Measurements from ENCODE around the gene CEP126.

Gene CEP126

DNA sequence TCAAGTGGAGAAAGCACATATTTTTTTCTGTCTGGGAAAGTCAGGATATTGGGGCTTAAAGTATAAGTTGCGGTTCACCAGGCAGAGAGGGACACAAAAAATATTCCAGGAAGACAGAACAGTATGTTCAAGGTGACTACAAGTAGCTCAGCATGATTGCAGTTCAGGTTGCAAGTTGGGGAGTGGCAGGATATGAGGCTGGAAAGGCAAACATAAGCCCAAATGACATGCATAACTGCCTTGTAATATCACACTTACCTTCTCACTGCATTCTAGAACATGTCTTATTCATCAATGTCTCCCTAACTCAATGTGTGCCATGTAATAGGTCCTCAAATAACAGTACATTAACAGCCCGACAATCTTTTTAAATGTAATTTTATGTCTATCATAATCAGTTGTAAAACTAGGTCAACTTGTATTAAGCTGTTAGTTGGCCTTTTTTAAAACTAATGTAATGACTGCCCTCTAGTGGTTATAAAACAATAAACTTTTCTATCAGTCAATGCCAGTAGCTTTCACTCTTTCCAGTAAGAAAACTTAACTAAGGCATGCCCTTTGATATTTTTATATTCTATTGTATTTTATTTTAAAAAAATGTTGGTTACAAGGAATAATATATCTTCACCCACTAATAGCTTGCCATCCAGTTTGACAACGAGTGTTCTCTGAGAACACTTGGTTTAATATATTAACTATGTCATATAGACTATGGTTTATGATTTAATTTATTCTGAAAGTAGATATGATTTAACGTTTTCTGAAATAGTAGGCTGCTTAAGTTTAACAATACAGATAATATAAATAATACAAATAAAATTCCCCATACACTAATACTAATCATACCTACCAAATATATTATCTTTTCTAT lies 93.0 kb downstream of the CEP126 start:
- Mint-ChIP-seq H3K9me3 (no peaks in the 10 kb centered on the region), H3K27me3 (peaks cover 16 to 26% of the 10 kb centered on the region in 2 donors), H3K27ac (no peak overlapping the region), H3K4me3 (no peak overlapping the region), H3K36me3 (ENCODE audit: insufficient read depth) (peaks cover 3% of the 10 kb centered on the region), H3K4me1 (ENCODE audit: low read depth in 2 of 2) (no peaks in the 10 kb centered on the region)
- ATAC-seq (replicated peaks) (peak; percentile 49), DNase-seq (no peak)

DNA sequence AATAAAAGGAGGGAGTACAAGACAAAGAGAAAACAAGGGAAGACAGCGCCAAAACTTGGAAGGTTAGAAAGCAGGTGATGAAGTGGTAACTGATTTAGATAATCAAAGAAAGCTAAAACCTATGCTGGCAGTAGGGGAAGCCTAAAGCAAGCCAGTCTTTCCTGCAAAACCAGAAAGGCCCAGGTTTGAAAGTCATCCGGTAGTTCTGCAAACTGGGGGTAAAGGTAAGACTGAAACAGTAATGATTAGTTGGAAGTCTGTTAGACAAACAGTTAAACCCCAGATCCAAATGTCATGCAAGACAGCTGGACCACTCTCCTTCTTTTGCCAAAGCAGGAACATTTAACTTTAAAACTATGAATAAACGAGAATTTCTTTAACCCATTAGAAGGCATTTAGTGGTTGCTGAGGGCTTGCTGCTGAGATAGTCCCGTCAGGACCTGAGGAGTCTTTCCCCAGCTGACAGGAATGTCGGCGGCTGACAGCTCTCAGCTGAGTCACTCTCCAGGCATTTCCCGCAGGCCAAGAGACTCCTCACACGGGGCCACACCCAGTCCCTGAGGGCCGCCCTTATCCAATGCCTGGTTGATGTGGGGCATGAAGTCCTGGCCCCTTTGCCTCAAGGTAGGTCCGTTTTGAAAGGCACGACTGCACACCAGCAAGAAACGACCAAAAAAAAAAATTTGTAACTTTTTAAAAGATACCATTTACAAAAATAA lies 96.1 kb downstream of the CEP126 start:
- H3K27me3 Mint-ChIP-seq = peaks cover 22 to 45% of the 10 kb centered on the region in 2 donors
- H3K4me3 Mint-ChIP-seq = no peak overlapping the region
- no peaks in the 10 kb centered on the region for H3K4me1 Mint-ChIP-seq (ENCODE audit: low read depth in 2 of 2)
- DNase-seq = no peak
- H3K9me3 Mint-ChIP-seq = no peaks in the 10 kb centered on the region
- no peak overlapping the region for H3K27ac Mint-ChIP-seq
- no peak for ATAC-seq (replicated peaks)
- no peaks in the 10 kb centered on the region for H3K36me3 Mint-ChIP-seq (ENCODE audit: insufficient read depth)

DNA sequence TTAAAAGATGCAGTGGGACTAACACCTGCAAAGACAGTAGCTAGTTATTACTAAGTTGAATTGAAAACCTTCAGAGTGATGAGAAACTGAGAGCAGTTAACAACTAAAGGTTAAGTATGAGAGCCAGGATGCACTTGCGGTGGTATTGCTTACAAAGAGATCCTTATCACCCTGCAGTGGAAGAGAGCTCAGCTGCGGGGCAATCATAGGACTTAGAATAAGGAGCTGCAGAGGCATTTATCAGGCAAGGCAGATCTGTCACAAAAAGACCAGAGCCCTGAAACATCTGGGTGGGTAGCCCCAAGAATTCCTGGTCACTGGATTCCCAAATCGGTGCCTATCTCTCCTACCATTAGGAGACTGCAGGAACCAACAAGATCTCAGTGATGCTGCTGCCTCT lies 98.1 kb downstream of the CEP126 start:
- H3K27ac Mint-ChIP-seq = no peak overlapping the region
- no peak overlapping the region for H3K4me3 Mint-ChIP-seq
- ATAC-seq (replicated peaks) (no peak), DNase-seq (no peak)
- H3K27me3 Mint-ChIP-seq = peaks cover 22 to 45% of the 10 kb centered on the region in 2 donors
- H3K36me3 Mint-ChIP-seq (ENCODE audit: insufficient read depth) = no peaks in the 10 kb centered on the region
- no peaks in the 10 kb centered on the region for H3K4me1 Mint-ChIP-seq (ENCODE audit: low read depth in 2 of 2)
- no peaks in the 10 kb centered on the region for H3K9me3 Mint-ChIP-seq

DNA sequence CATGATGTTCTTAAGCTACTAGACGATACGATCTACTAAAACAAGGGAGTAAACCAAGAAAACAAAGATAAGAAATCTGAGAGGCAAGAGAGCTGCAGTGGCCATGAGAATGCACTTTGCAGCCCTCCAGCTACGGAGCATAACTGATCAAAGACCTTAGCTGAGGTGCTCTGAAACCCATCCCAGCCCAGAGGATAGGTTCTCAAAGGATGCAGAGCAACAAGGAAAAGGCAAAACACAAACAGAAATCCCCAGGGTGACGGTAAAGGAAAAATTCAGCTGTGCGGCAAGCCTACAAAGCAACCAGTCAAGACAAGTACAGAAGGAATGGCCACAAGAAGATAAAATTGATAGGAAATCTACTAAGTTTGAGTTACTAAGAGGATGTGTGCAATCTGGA lies 99.9 kb downstream of the CEP126 start:
- Mint-ChIP-seq H3K4me1 (ENCODE audit: low read depth in 2 of 2) (no peaks in the 10 kb centered on the region), H3K9me3 (no peaks in the 10 kb centered on the region), H3K36me3 (ENCODE audit: insufficient read depth) (no peaks in the 10 kb centered on the region), H3K27me3 (peaks cover 20 to 42% of the 10 kb centered on the region in 2 donors), H3K4me3 (no peak overlapping the region), H3K27ac (no peak overlapping the region)
- DNase-seq (no peak), ATAC-seq (replicated peaks) (no peak)

GRCh38 chr11:102017026-102017425 lies 102.2 kb downstream of the CEP126 start:
- ATAC-seq (replicated peaks) = no peak

GRCh38 chr11:102026217-102026616 lies 111.4 kb downstream of the CEP126 start:
- no peak for DNase-seq
- H3K27me3 Mint-ChIP-seq = peaks cover 31 to 51% of the 10 kb centered on the region in 2 donors
- no peak overlapping the region for H3K4me3 Mint-ChIP-seq
- ATAC-seq (replicated peaks) = no peak
- H3K27ac Mint-ChIP-seq = no peak overlapping the region
- no peaks in the 10 kb centered on the region for H3K36me3 Mint-ChIP-seq (ENCODE audit: insufficient read depth)
- no peaks in the 10 kb centered on the region for H3K4me1 Mint-ChIP-seq (ENCODE audit: low read depth in 2 of 2)
- no peaks in the 10 kb centered on the region for H3K9me3 Mint-ChIP-seq

More at GRCh38 chr11:102017026-102017425, 102.2 kb downstream of the CEP126 start:
- no peak for DNase-seq
- no peak overlapping the region for H3K4me3 Mint-ChIP-seq
- H3K27ac Mint-ChIP-seq = no peak overlapping the region
- H3K4me1 Mint-ChIP-seq (ENCODE audit: low read depth in 2 of 2) = no peaks in the 10 kb centered on the region
- no peaks in the 10 kb centered on the region for H3K9me3 Mint-ChIP-seq
- H3K27me3 Mint-ChIP-seq = peaks cover 12 to 27% of the 10 kb centered on the region in 2 donors
- no peaks in the 10 kb centered on the region for H3K36me3 Mint-ChIP-seq (ENCODE audit: insufficient read depth)

GRCh38 chr11:102026959-102027358 lies 112.1 kb downstream of the CEP126 start:
- no peaks in the 10 kb centered on the region for H3K36me3 Mint-ChIP-seq (ENCODE audit: insufficient read depth)
- ATAC-seq (replicated peaks) (no peak), DNase-seq (no peak)
- H3K27ac Mint-ChIP-seq = no peak overlapping the region
- H3K27me3 Mint-ChIP-seq = peaks cover 31 to 51% of the 10 kb centered on the region in 2 donors
- H3K4me1 Mint-ChIP-seq (ENCODE audit: low read depth in 2 of 2) = no peaks in the 10 kb centered on the region
- H3K4me3 Mint-ChIP-seq = no peak overlapping the region
- no peaks in the 10 kb centered on the region for H3K9me3 Mint-ChIP-seq

- no peaks in the 10 kb centered on the region for H3K36me3 Mint-ChIP-seq (ENCODE audit: insufficient read depth)
- H3K27me3 Mint-ChIP-seq = peaks cover 30 to 34% of the 10 kb centered on the region in 2 donors
- no peaks in the 10 kb centered on the region for H3K4me1 Mint-ChIP-seq (ENCODE audit: low read depth in 2 of 2)
- no peak overlapping the region for H3K27ac Mint-ChIP-seq
- DNase-seq (no peak), ATAC-seq (replicated peaks) (no peak)
- no peak overlapping the region for H3K4me3 Mint-ChIP-seq
- peaks cover 0 to 11% of the 10 kb centered on the region in 2 donors for H3K9me3 Mint-ChIP-seq
Measured at GRCh38 chr11:102036757-102037156, 121.9 kb downstream of the CEP126 start.

DNA sequence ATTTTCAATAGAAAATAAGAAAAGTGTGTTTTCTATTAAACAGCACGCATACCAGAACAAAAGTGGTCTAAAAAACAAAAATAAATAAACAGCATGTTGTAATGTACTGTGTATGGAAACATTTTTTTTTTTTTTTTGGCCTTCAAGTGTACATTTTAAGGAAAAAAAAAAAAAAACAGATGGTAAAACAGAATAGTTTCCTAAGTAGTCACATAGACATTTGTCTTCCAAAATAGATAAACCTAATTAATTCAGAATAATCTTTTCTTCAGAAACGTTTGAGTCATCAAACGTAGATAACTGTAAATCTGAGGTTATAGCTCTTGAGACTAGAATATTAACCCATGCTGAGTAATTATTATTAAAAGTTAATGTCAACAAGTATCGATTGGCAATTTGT lies 132.0 kb downstream of the CEP126 start:
- peaks cover 9 to 10% of the 10 kb centered on the region in 2 donors for H3K4me1 Mint-ChIP-seq (ENCODE audit: low read depth in 2 of 2)

GRCh38 chr11:102047305-102047924 lies 132.6 kb downstream of the CEP126 start, which contains the start of gene CFAP300:
Gene CFAP300 (plus strand): TSS chr11:102047437. CDS start chr11:102047471, 34 bp downstream.
- peaks cover 9 to 10% of the 10 kb centered on the region in 2 donors for H3K4me1 Mint-ChIP-seq (ENCODE audit: low read depth in 2 of 2)
- H3K9me3 Mint-ChIP-seq = no peaks in the 10 kb centered on the region
- H3K27me3 Mint-ChIP-seq = peaks cover 35 to 45% of the 10 kb centered on the region in 2 donors
- ATAC-seq (replicated peaks) = peak; percentile 62
- peak within 1 kb of the TSS in 1 of 2 donors; percentile 32 for H3K27ac Mint-ChIP-seq
- peak within 1 kb of the TSS; percentile 73 to 79 for H3K4me3 Mint-ChIP-seq
- H3K36me3 Mint-ChIP-seq (ENCODE audit: insufficient read depth) = peaks cover 4% of the 10 kb centered on the region
- DNase-seq = peak in 2 of 3 experiments; percentile 8 to 12

More for the DNA sequence above, 132.0 kb downstream of the CEP126 start:
- ATAC-seq (replicated peaks) (no peak), DNase-seq (no peak)
- Mint-ChIP-seq H3K27ac (no peak overlapping the region), H3K36me3 (ENCODE audit: insufficient read depth) (peaks cover 4% of the 10 kb centered on the region), H3K9me3 (no peaks in the 10 kb centered on the region), H3K27me3 (peaks cover 35 to 45% of the 10 kb centered on the region in 2 donors), H3K4me3 (peak overlapping the region; percentile 73 to 79)
